WTC11 (cell line): ENCODE results near the gene TRAPPC10. TPM values are rescaled to one million over a fixed set of nuclear protein-coding genes. Genes with fewer than 3 reads are reported as not detected.

Source experiments
- ATAC-seq: fragments of 200-7000 bp; cut with Tn5 transposase; 2 replicates; pipeline ENCODE4 v1.10.0; 2021; ENCODE audit warnings: mild to moderate bottlenecking, moderate library complexity
- CTCF ChIA-PET: fragments of 300-600 bp; sonication (Branson Sonifier 250); formaldehyde crosslinking; loops from one replicate; lab custom pipeline; 2021; ENCODE audit warnings: antibody characterized with exemption; lab: Charles Lee
- POLR2A ChIA-PET: fragments of 350-600 bp; sonication (Branson Sonifier 250); formaldehyde crosslinking; loops from one replicate; lab custom pipeline; 2021; ENCODE audit warnings: antibody characterized with exemption; lab: Charles Lee
- DNase-seq: peaks from one replicate; pipeline ENCODE4 v3.0.0; 2021; ENCODE audit warnings: low spot score
- H3K27ac Mint-ChIP-seq: 2 replicates; pipeline ENCODE4 v1.8.0; 2021; ENCODE audit warnings: mixed read lengths
- H3K27me3 Mint-ChIP-seq: 2 replicates; pipeline ENCODE4 v1.8.0; 2021; ENCODE audit warnings: low read depth, mild to moderate bottlenecking, moderate library complexity, mixed read lengths
- H3K36me3 Mint-ChIP-seq: 2 replicates; pipeline ENCODE4 v1.8.0; 2021; ENCODE audit warnings: mixed read lengths
- H3K4me1 Mint-ChIP-seq: 2 replicates; pipeline ENCODE4 v1.8.0; 2022; ENCODE audit warnings: mixed read lengths
- H3K4me3 Mint-ChIP-seq: 2 replicates; pipeline ENCODE4 v1.8.0; 2021; ENCODE audit warnings: mild to moderate bottlenecking, moderate library complexity, mixed read lengths
- H3K9me3 Mint-ChIP-seq: 2 replicates; pipeline ENCODE4 v1.8.0; 2021; ENCODE audit warnings: mixed read lengths
- AR ChIP-seq: fragments of 250-450 bp; sonication (Bioruptor Pico); IDR thresholded peaks from 2 replicates; pipeline ENCODE4 v1.9.0; 2021; ENCODE audit warnings: mild to moderate bottlenecking
- ARID4B ChIP-seq: sonication (generic); formaldehyde crosslinking; IDR thresholded peaks from 2 replicates; pipeline ENCODE4 v1.8.0; 2023; ENCODE audit warnings: missing genetic modification reagents, mild to moderate bottlenecking, borderline replicate concordance
- ATF3 ChIP-seq: sonication (generic); formaldehyde crosslinking; conservative IDR thresholded peaks from 2 replicates; pipeline ENCODE4 v1.8.1; 2022; ENCODE audit warnings: mild to moderate bottlenecking, missing genetic modification reagents
- CREM ChIP-seq: sonication (generic); formaldehyde crosslinking; IDR thresholded peaks from 2 replicates; pipeline ENCODE4 v1.8.1; 2022; ENCODE audit warnings: mild to moderate bottlenecking, missing genetic modification reagents, moderate library complexity
- IRF2 ChIP-seq: sonication (generic); formaldehyde crosslinking; IDR thresholded peaks from 2 replicates; pipeline ENCODE4 v1.8.0; 2022; ENCODE audit warnings: low read depth, missing genetic modification reagents, borderline replicate concordance
- MAX ChIP-seq: sonication (generic); formaldehyde crosslinking; IDR thresholded peaks from 2 replicates; pipeline ENCODE4 v1.8.0; 2022; ENCODE audit warnings: mild to moderate bottlenecking, missing genetic modification reagents
- USF2 ChIP-seq: sonication (generic); formaldehyde crosslinking; IDR thresholded peaks from 2 replicates; pipeline ENCODE4 v1.8.1; 2023; ENCODE audit warnings: mild to moderate bottlenecking, missing genetic modification reagents, moderate library complexity
- ZNF281 ChIP-seq: sonication (generic); formaldehyde crosslinking; IDR thresholded peaks from 2 replicates; pipeline ENCODE4 v1.8.0; 2023; ENCODE audit warnings: mild to moderate bottlenecking, missing genetic modification reagents
- ZNF425 ChIP-seq: fragments of 250-450 bp; sonication (Bioruptor Pico); conservative IDR thresholded peaks from 2 replicates; pipeline ENCODE4 v1.9.0; 2021; ENCODE audit warnings: mild to moderate bottlenecking
- ZNF671 ChIP-seq: fragments of 250-450 bp; sonication (Bioruptor Pico); IDR thresholded peaks from 2 replicates; pipeline ENCODE4 v1.8.0; 2021; ENCODE audit warnings: mild to moderate bottlenecking
- total RNA-seq: library from RNA; stranded (reverse); gene quantifications from 3 replicates; pipeline ENCODE4 v1.2.3, GENCODE V29; 2021

Gene TRAPPC10
- total RNA-seq, 1 experiment from 2014 or later: 34.5 TPM

GRCh38 chr21:44083631-44084291 lies 71.7 kb downstream of the TRAPPC10 start:
- Mint-ChIP-seq H3K4me1 (no peaks in the 10 kb centered on the region), H3K4me3 (no peak overlapping the region), H3K27me3 (no peaks in the 10 kb centered on the region), H3K36me3 (peaks cover 48% of the 10 kb centered on the region)
- ATAC-seq (no peak), DNase-seq (no peak)
- no peak for TF ChIP-seq AR (CRISPR knock-in tag)
- no peak for TF ChIP-seq ARID4B (CRISPR knock-in tag)
- no peak for TF ChIP-seq USF2 (CRISPR knock-in tag)
- TF ChIP-seq ZNF425 (CRISPR knock-in tag): no peak
- no peak for TF ChIP-seq MAX (CRISPR knock-in tag)
- no peak for TF ChIP-seq ZNF281
- no peak for TF ChIP-seq ATF3
- no peak for TF ChIP-seq ZNF671 (CRISPR knock-in tag)
- TF ChIP-seq IRF2 (CRISPR knock-in tag): no peak
- TF ChIP-seq CREM (CRISPR knock-in tag): no peak
- TF ChIP-seq, all 79 proteins: peak for 0
- Mint-ChIP-seq H3K27ac (no peak overlapping the region), H3K9me3 (no peaks in the 10 kb centered on the region)
- CTCF ChIA-PET: no interaction called here
- POLR2A ChIA-PET: no interaction called here
